B cell (primary cell): ENCODE results near the gene PPP2R5A.

Experiments
- EZH2 ChIP-seq: IDR thresholded peaks from 2 replicates; pipeline ENCODE4 v1.6.1; 2012; ENCODE audit warnings: borderline replicate concordance, low read depth, mild to moderate bottlenecking, moderate library complexity, low read length; ENCODE audit not compliant: insufficient read depth, poor library complexity, severe bottlenecking
- TF ChIP-seq, protein P1 (sequence below): fragments of 200-600 bp; IDR thresholded peaks from one replicate; pipeline ENCODE4 v1.8.0; 2022; ENCODE audit warnings: antibody characterized with exemption, mild to moderate bottlenecking

DNA sequence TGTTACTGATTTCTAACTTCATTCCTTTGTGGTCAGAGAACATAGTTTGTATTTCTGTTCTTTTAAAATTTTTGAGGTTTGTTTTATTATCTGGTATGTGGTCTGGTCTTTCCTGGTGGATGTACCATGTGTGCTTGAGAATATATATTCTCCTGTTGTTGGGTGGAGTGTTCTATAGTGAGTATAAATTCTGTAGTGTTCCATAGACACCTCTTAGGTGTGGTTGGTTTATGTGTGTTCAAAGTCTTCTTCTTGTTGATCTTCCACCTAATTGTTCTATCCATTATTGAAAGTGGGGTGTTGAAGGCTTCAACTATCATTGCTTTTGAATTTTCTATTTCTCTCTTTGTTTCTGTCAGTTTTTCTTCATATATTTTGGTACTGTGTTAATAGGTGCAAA lies 20.1 kb downstream of the PPP2R5A start:
- TF ChIP-seq, protein P1, sequence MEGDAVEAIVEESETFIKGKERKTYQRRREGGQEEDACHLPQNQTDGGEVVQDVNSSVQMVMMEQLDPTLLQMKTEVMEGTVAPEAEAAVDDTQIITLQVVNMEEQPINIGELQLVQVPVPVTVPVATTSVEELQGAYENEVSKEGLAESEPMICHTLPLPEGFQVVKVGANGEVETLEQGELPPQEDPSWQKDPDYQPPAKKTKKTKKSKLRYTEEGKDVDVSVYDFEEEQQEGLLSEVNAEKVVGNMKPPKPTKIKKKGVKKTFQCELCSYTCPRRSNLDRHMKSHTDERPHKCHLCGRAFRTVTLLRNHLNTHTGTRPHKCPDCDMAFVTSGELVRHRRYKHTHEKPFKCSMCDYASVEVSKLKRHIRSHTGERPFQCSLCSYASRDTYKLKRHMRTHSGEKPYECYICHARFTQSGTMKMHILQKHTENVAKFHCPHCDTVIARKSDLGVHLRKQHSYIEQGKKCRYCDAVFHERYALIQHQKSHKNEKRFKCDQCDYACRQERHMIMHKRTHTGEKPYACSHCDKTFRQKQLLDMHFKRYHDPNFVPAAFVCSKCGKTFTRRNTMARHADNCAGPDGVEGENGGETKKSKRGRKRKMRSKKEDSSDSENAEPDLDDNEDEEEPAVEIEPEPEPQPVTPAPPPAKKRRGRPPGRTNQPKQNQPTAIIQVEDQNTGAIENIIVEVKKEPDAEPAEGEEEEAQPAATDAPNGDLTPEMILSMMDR: no peak
- no peak for TF ChIP-seq EZH2
